NCI-H1417 treated with DMSO at 0.1 percent for 48 hours (cell line): ENCODE measurements around the gene CCDC30.

ENCODE experiments used
- DNase-seq: peaks from one replicate; lab custom pipeline; 2025; lab: John Stamatoyannopoulos, UW

CCDC30 gene

GRCh38 chr1:42462828-42463763 is at the start of gene CCDC30:
Gene CCDC30, plus strand, starts transcription at chr1:42463286. Its CDS starts 17,266 bp downstream, at chr1:42480552.
- peak; percentile 96 for DNase-seq

- DNase-seq = no peak
Measured at GRCh38 chr1:42414551-42415496, 48.3 kb upstream of the CCDC30 start.

- DNase-seq = no peak
Measured at GRCh38 chr1:42417166-42417565, 45.9 kb upstream of the CCDC30 start.

GRCh38 chr1:42418516-42418915 is 44.6 kb upstream of the CCDC30 start:
- no peak for DNase-seq

GRCh38 chr1:42419126-42419821 is 43.8 kb upstream of the CCDC30 start:
- DNase-seq = no peak

- DNase-seq = no peak
Measured at GRCh38 chr1:42420121-42420520, 43.0 kb upstream of the CCDC30 start.

- peak; percentile 86 for DNase-seq
Measured at GRCh38 chr1:42420911-42421585, 42.0 kb upstream of the CCDC30 start.

GRCh38 chr1:42422737-42423136 is 40.3 kb upstream of the CCDC30 start:
- no peak for DNase-seq

GRCh38 chr1:42423681-42424080 is 39.4 kb upstream of the CCDC30 start:
- DNase-seq = no peak

- DNase-seq = no peak
Measured at GRCh38 chr1:42424201-42424600, 38.9 kb upstream of the CCDC30 start.

- DNase-seq = no peak
Measured at GRCh38 chr1:42427240-42427639, 35.8 kb upstream of the CCDC30 start.

- no peak for DNase-seq
Measured at GRCh38 chr1:42429603-42430002, 33.5 kb upstream of the CCDC30 start.

GRCh38 chr1:42430286-42431135 is 32.6 kb upstream of the CCDC30 start:
- DNase-seq = no peak

- no peak for DNase-seq
Measured at GRCh38 chr1:42431514-42431913, 31.6 kb upstream of the CCDC30 start.

- DNase-seq = no peak
Measured at GRCh38 chr1:42432714-42433113, 30.4 kb upstream of the CCDC30 start.

- no peak for DNase-seq
Measured at GRCh38 chr1:42433369-42433768, 29.7 kb upstream of the CCDC30 start.

- DNase-seq = no peak
Measured at GRCh38 chr1:42434340-42434739, 28.7 kb upstream of the CCDC30 start.

- no peak for DNase-seq
Measured at GRCh38 chr1:42439940-42440339, 23.1 kb upstream of the CCDC30 start.

GRCh38 chr1:42442662-42443061 is 20.4 kb upstream of the CCDC30 start:
- DNase-seq = no peak

GRCh38 chr1:42449256-42449655 is 13.8 kb upstream of the CCDC30 start:
- DNase-seq = no peak

- DNase-seq = no peak
Measured at GRCh38 chr1:42450061-42450460, 13.0 kb upstream of the CCDC30 start.
